CD4-positive, alpha-beta T cell treated with Interleukin-21 for 1 hour (primary cell): ENCODE measurements around the gene ST8SIA2.

Experiments
- DNase-seq: peaks from one replicate; pipeline ENCODE4 v3.0.0-alpha.2; 2020

The ST8SIA2 gene

GRCh38 chr15:92399271-92399950, 5.7 kb downstream of the ST8SIA2 start:
- DNase-seq, result no peak

GRCh38 chr15:92400573-92400972, 6.9 kb downstream of the ST8SIA2 start:
- DNase-seq, result no peak

- no peak for DNase-seq
Measured at GRCh38 chr15:92400980-92401787, 7.5 kb downstream of the ST8SIA2 start.

GRCh38 chr15:92402751-92403150, 9.1 kb downstream of the ST8SIA2 start:
- no peak for DNase-seq

- no peak for DNase-seq
Measured at GRCh38 chr15:92405942-92406341, 12.3 kb downstream of the ST8SIA2 start.

- no peak for DNase-seq
Measured at GRCh38 chr15:92407321-92407720, 13.6 kb downstream of the ST8SIA2 start.

GRCh38 chr15:92407916-92408315, 14.2 kb downstream of the ST8SIA2 start:
- DNase-seq, result no peak

- no peak for DNase-seq
Measured at GRCh38 chr15:92409006-92409405, 15.3 kb downstream of the ST8SIA2 start.

GRCh38 chr15:92409521-92409920, 15.8 kb downstream of the ST8SIA2 start:
- DNase-seq, result no peak

- DNase-seq, result no peak
Measured at GRCh38 chr15:92410537-92410936, 16.9 kb downstream of the ST8SIA2 start.

- DNase-seq, result no peak
Measured at GRCh38 chr15:92411256-92411655, 17.6 kb downstream of the ST8SIA2 start.

GRCh38 chr15:92413510-92413909, 19.8 kb downstream of the ST8SIA2 start:
- no peak for DNase-seq

- no peak for DNase-seq
Measured at GRCh38 chr15:92415639-92416297, 22.1 kb downstream of the ST8SIA2 start.

- DNase-seq, result no peak
Measured at GRCh38 chr15:92416557-92416956, 22.9 kb downstream of the ST8SIA2 start.

GRCh38 chr15:92417716-92418115, 24.0 kb downstream of the ST8SIA2 start:
- no peak for DNase-seq

GRCh38 chr15:92418864-92419263, 25.2 kb downstream of the ST8SIA2 start:
- no peak for DNase-seq

GRCh38 chr15:92421976-92422375, 28.3 kb downstream of the ST8SIA2 start:
- no peak for DNase-seq

- no peak for DNase-seq
Measured at GRCh38 chr15:92425578-92426225, 32.0 kb downstream of the ST8SIA2 start.

GRCh38 chr15:92429378-92430068, 35.8 kb downstream of the ST8SIA2 start:
- DNase-seq, result no peak

GRCh38 chr15:92430069-92430440, 36.4 kb downstream of the ST8SIA2 start:
- DNase-seq, result no peak

- DNase-seq, result no peak
Measured at GRCh38 chr15:92435145-92435544, 41.5 kb downstream of the ST8SIA2 start.

- DNase-seq, result no peak
Measured at GRCh38 chr15:92438471-92438870, 44.8 kb downstream of the ST8SIA2 start.

- DNase-seq, result no peak
Measured at GRCh38 chr15:92443381-92443780, 49.7 kb downstream of the ST8SIA2 start.
